GM12878 (cell line): ENCODE measurements around the gene YAP1. TPM values are rescaled to one million over a fixed set of nuclear protein-coding genes. Genes with fewer than 3 reads are reported as not detected.

Source experiments
- ATAC-seq: fragments of 200-7000 bp; cut with Tn5 transposase; 3 replicates; pipeline ENCODE4 v1.9.1; 2020; ENCODE audit warnings: mild to moderate bottlenecking, moderate library complexity
- BruUV-seq: library from RNA; stranded (reverse); fragments of 400-500 nt; replicated peaks from 2 replicates; lab custom pipeline; 2021; lab: Mats Ljungman, UMichigan
- CTCF ChIA-PET: fragments of 300-600 bp; sonication (Branson Sonifier 250); formaldehyde crosslinking; extraction: SDS; loops from one replicate; lab custom pipeline; 2021; ENCODE audit warnings: inconsistent platforms; lab: Yijun Ruan, JAX
- POLR2A ChIA-PET: fragments of 350-600 bp; formaldehyde crosslinking; extraction: SDS; loops from one replicate; lab custom pipeline; 2021; ENCODE audit warnings: inconsistent platforms; lab: Charles Lee
- RAD21 ChIA-PET: fragments of 300-600 bp; sonication (Branson Sonifier 250); formaldehyde crosslinking; loops from one replicate; lab custom pipeline; 2023; ENCODE audit warnings: antibody characterized with exemption; ENCODE audit not compliant: unreplicated experiment; lab: Charles Lee
- SMC1A ChIA-PET: fragments of 300-600 bp; sonication (Branson Sonifier 250); formaldehyde crosslinking; loops from one replicate; lab custom pipeline; 2023; ENCODE audit not compliant: unreplicated experiment, uncharacterized antibody; lab: Charles Lee
- DNase-seq: peaks from one replicate; pipeline ENCODE4 v3.0.0-alpha.2; 2011; ENCODE audit warnings: low read depth, low spot score
- FAIRE-seq: peaks from 3 replicates; lab custom pipeline; 2011; peaks lifted over from hg19 to GRCh38; lab: Jason Lieb, UNC
- H2AFZ ChIP-seq: 2 replicates; pipeline ENCODE4 v1.6.0; 2011; ENCODE audit warnings: low read depth, low read length, control low read depth; ENCODE audit not compliant: control insufficient read depth
- H3K27ac ChIP-seq: 2 replicates; pipeline ENCODE4 v1.5.1; 2011; ENCODE audit warnings: control low read depth; ENCODE audit not compliant: control insufficient read depth, insufficient read depth
- H3K27me3 ChIP-seq, 2 experiments: replicated peaks in 1 of 2; 2 replicates each; pipeline versions ENCODE4 v1.6.0 to v1.6.1; 2011; ENCODE audit warnings: low read length in 1 of 2; ENCODE audit not compliant: control insufficient read depth in 2 of 2, insufficient read depth in 2 of 2
- H3K36me3 ChIP-seq, 2 experiments: 2 replicates each; pipeline ENCODE4 v1.5.1; 2011; ENCODE audit warnings: low read length in 1 of 2; ENCODE audit not compliant: control insufficient read depth in 2 of 2, insufficient read depth in 2 of 2
- H3K4me1 ChIP-seq: 2 replicates; pipeline ENCODE4 v1.6.1; 2011; ENCODE audit warnings: mild to moderate bottlenecking, low read length, moderate library complexity, mixed read lengths; ENCODE audit not compliant: control insufficient read depth, insufficient read depth
- H3K4me2 ChIP-seq: 2 replicates; pipeline ENCODE4 v1.6.0; 2011; ENCODE audit warnings: control low read depth; ENCODE audit not compliant: control insufficient read depth, insufficient read depth
- H3K4me3 ChIP-seq: fragments of 200-600 bp; sonication (generic); 2 replicates; pipeline ENCODE4 v1.5.1; 2016
- H3K79me2 ChIP-seq: 2 replicates; pipeline ENCODE4 v1.6.0; 2011; ENCODE audit warnings: low read length; ENCODE audit not compliant: control insufficient read depth, insufficient read depth
- H3K9ac ChIP-seq: 2 replicates; pipeline ENCODE4 v1.8.0; 2011; ENCODE audit warnings: low read length, control low read depth, mixed read lengths; ENCODE audit not compliant: control insufficient read depth, insufficient read depth
- H3K9me3 ChIP-seq: replicated peaks from 3 replicates; pipeline ENCODE4 v1.5.1; 2011; ENCODE audit warnings: mild to moderate bottlenecking, low read length; ENCODE audit not compliant: control insufficient read depth, insufficient read depth
- H4K20me1 ChIP-seq: 2 replicates; pipeline ENCODE4 v1.6.0; 2011; ENCODE audit not compliant: control insufficient read depth, insufficient read depth
- CHD1 ChIP-seq: IDR thresholded peaks from 2 replicates; pipeline ENCODE4 v1.6.1; 2012; ENCODE audit warnings: low read depth, low read length, improper control_type of control experiment
- MEF2B ChIP-seq: fragments of 450-650 bp; IDR thresholded peaks from 2 replicates; pipeline ENCODE4 v1.6.1; 2018; ENCODE audit warnings: mild to moderate bottlenecking, moderate library complexity; ENCODE audit not compliant: partially characterized antibody, poor library complexity, severe bottlenecking
- POLR2AphosphoS2 ChIP-seq: IDR thresholded peaks from 2 replicates; pipeline ENCODE4 v1.6.1; 2011; ENCODE audit warnings: low read depth, mild to moderate bottlenecking, low read length, improper control_type of control experiment, moderate library complexity
- TARDBP ChIP-seq: IDR thresholded peaks from 2 replicates; pipeline ENCODE4 v1.6.1; 2016; ENCODE audit warnings: borderline replicate concordance
- WRNIP1 ChIP-seq: IDR thresholded peaks from 2 replicates; pipeline ENCODE4 v1.6.1; 2011; ENCODE audit warnings: low read depth, low read length, improper control_type of control experiment, borderline replicate concordance
- WGBS: methylation state at CpG from one replicate; pipeline ENCODE4 v1.1.6; 2016; ENCODE audit warnings: low lambda C conversion rate; ENCODE audit not compliant: insufficient replicate concordance, insufficient coverage; ENCODE audit errors: missing lambda C conversion rate; 5-methylcytosine and 5-hydroxymethylcytosine counted together
- in situ Hi-C: fragments of 300-500 bp; cut with MboI; formaldehyde crosslinking; loops from 9 replicates; pipeline ENCODE4 v1.14.3; 2018; ENCODE audit warnings: mixed read lengths
- intact Hi-C: fragments of 100-400 bp; cut with micrococcal nuclease; formaldehyde crosslinking; loops from one replicate; pipeline ENCODE4 v1.14.2; 2022; ENCODE audit not compliant: unreplicated experiment
- polyA plus RNA-seq, 11 experiments: library from polyadenylated mRNA; depleted of rRNA in 4 of 11; unstranded in 6 of 11; stranded (reverse) in 5 of 11; fragments of >200 nt; fragmentation: Nextera tagmentation in 4 of 11; fragmentation: Illumina TruSeq in 1 of 11; extraction: Ambion mirVana in 4 of 11; extraction: Trizol in 1 of 11; gene quantifications; 1 replicate in 1 of 11; 2 replicates in 10 of 11; pipeline versions ENCODE4 v1.2.1 to v1.2.3, GENCODE V29; 2011 to 2016; ENCODE audit warnings: inconsistent platforms in 2 of 11, missing spikeins in 2 of 11, low read depth in 1 of 11
- total RNA-seq, 4 experiments: library from RNA; depleted of rRNA in 3 of 4; stranded (reverse); fragments of >200 nt in 3 of 4; fragmentation: Illumina TruSeq in 1 of 4; extraction: Trizol in 1 of 4; gene quantifications; 2 replicates each; pipeline versions ENCODE4 v1.2.1 to v1.2.3, GENCODE V29; 2013 to 2021
- TF ChIP-seq, protein P1 (sequence below): fragments of 450-650 bp; IDR thresholded peaks from 2 replicates; pipeline ENCODE4 v1.6.1; 2017; ENCODE audit warnings: borderline replicate concordance
- TF ChIP-seq, protein P2 (sequence below): IDR thresholded peaks from 2 replicates; pipeline ENCODE4 v1.6.1; 2011; ENCODE audit warnings: low read depth, mild to moderate bottlenecking, low read length, moderate library complexity, borderline replicate concordance; ENCODE audit errors: extremely low read depth
- TF ChIP-seq, protein P3 (sequence below): IDR thresholded peaks from 2 replicates; pipeline ENCODE4 v1.6.1; 2011; ENCODE audit warnings: borderline replicate concordance, low read depth, mild to moderate bottlenecking, moderate library complexity, low read length; ENCODE audit not compliant: insufficient read depth, poor library complexity, severe bottlenecking

YAP1 gene
- total and polyA plus RNA-seq, 10 of the 15 experiments (the other 5 are each of a cell fraction or from before 2014, with no cell fraction given) = 0.03 to 0.33 (median 0.10) TPM; not detected in 6

DNA sequence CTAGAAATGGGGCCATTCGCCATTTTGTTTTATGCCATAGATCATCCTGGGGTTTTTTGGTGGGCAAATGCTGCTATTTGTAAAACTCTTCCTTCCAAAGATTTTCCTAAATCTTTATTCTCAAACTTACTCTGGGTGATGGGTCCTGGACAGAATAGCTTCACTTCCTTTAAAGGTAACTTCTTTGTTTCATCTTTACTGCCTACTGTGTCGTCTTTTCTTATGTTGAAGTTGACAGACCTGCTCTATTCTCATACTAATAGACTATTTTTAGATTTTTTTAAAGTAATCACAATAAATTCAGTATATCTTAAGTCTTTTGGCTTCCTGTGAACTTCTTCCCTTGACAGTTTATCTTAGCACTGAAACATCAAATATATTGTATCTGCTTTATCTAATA, 98.6 kb downstream of the YAP1 start:
- Histone ChIP-seq H3K9ac (no peak overlapping the region), H2AFZ (no peak overlapping the region), H4K20me1 (no peaks in the 10 kb centered on the region), H3K4me1 (no peaks in the 10 kb centered on the region), H3K79me2 (no peaks in the 10 kb centered on the region), H3K27ac (no peak overlapping the region), H3K9me3 (no peaks in the 10 kb centered on the region), H3K4me2 (no peak overlapping the region), H3K4me3 (no peak overlapping the region), H3K36me3 (no peaks in the 10 kb centered on the region), H3K27me3 (no peaks in the 10 kb centered on the region; a peak in 1 of 4 replicates)
- BruUV-seq = no TSS peak
- DNase-seq (no peak), ATAC-seq (no peak), FAIRE-seq (no peak)
- 17% methylated on average over 2 of the region's 2 CpGs for WGBS
- no peak for TF ChIP-seq CHD1
- TF ChIP-seq, protein P1, sequence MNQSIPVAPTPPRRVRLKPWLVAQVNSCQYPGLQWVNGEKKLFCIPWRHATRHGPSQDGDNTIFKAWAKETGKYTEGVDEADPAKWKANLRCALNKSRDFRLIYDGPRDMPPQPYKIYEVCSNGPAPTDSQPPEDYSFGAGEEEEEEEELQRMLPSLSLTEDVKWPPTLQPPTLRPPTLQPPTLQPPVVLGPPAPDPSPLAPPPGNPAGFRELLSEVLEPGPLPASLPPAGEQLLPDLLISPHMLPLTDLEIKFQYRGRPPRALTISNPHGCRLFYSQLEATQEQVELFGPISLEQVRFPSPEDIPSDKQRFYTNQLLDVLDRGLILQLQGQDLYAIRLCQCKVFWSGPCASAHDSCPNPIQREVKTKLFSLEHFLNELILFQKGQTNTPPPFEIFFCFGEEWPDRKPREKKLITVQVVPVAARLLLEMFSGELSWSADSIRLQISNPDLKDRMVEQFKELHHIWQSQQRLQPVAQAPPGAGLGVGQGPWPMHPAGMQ = no peak
- no peak for TF ChIP-seq TARDBP
- TF ChIP-seq, protein P2, sequence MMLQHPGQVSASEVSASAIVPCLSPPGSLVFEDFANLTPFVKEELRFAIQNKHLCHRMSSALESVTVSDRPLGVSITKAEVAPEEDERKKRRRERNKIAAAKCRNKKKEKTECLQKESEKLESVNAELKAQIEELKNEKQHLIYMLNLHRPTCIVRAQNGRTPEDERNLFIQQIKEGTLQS = no peak
- TF ChIP-seq WRNIP1 = no peak
- no peak for TF ChIP-seq POLR2AphosphoS2
- TF ChIP-seq MEF2B = no peak
- TF ChIP-seq, protein P3, sequence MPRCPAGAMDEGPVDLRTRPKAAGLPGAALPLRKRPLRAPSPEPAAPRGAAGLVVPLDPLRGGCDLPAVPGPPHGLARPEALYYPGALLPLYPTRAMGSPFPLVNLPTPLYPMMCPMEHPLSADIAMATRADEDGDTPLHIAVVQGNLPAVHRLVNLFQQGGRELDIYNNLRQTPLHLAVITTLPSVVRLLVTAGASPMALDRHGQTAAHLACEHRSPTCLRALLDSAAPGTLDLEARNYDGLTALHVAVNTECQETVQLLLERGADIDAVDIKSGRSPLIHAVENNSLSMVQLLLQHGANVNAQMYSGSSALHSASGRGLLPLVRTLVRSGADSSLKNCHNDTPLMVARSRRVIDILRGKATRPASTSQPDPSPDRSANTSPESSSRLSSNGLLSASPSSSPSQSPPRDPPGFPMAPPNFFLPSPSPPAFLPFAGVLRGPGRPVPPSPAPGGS = no peak
- POLR2A ChIA-PET = no interaction called here
- intact Hi-C loops = no loop called here
- RAD21 ChIA-PET = no interaction called here
- CTCF ChIA-PET = no interaction called here
- SMC1A ChIA-PET = no interaction called here
- in situ Hi-C loops = no loop called here
